ENCODE data around the gene TMEM44. TPM values are rescaled to one million over a fixed set of nuclear protein-coding genes. Genes with fewer than 3 reads are reported as not detected.

Gene TMEM44
- total RNA-seq, 1 experiment from 2014 or later: 13.7 TPM

GRCh38 chr3:194676471-194676870, 43.3 kb upstream of the TMEM44 start (continued):
- TF ChIP-seq, protein P1, sequence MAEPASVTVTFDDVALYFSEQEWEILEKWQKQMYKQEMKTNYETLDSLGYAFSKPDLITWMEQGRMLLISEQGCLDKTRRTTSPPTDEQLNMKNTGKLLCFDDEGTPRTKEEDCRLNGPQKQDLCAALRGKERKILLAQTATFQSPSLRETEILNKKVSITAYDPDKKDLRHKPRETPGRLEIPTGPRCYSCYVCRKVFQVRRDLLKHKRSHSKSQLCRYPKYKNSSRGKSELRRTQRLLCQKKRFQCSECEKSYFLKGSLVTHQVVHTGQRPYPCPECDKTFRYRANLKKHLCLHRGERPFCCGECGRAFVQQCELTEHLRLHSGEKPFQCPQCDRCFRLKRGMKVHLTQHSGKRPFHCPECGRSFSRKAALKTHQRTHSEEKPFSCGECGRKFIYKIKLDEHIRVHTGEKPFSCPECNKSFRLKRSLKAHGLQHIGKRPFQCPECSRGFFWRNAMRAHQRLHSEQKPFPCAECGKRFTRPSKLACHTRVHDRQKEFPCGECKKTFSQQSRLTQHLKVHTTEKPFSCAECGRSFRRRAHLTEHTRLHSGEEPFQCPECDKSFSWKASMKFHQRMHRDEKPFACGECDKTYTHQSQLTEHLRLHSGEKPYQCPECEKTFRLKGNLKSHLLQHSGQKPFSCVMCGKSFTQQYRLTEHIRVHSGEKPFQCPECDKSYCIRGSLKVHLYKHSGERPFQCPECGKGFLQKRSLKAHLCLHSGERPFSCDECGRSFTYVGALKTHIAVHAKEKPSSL (CRISPR knock-in tag; conservative IDR thresholded peaks at IDR 0.05): no peak
- TF ChIP-seq, protein P2, sequence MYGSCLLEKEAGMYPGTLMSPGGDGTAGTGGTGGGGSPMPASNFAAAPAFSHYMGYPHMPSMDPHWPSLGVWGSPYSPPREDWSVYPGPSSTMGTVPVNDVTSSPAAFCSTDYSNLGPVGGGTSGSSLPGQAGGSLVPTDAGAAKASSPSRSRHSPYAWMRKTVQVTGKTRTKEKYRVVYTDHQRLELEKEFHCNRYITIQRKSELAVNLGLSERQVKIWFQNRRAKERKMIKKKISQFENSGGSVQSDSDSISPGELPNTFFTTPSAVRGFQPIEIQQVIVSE (CRISPR knock-in tag; IDR thresholded peaks at IDR 0.05; ENCODE audit: borderline replicate concordance): no peak

GRCh38 chr3:194675680-194676079, 42.5 kb upstream of the TMEM44 start:
- Mint-ChIP-seq H3K36me3 (0 out of 2 replicates have a peak, but pooled peaks cover 2% of the 10 kb centered on the region), H3K4me1 (peaks cover 7% of the 10 kb centered on the region), H3K27me3 (ENCODE audit: low read depth) (peaks cover 24% of the 10 kb centered on the region), H3K27ac (no peak overlapping the region), H3K9me3 (no peaks in the 10 kb centered on the region), H3K4me3 (no peak overlapping the region)
- no peak for TF ChIP-seq ZNF416 (CRISPR knock-in tag; IDR thresholded peaks at IDR 0.05)
- no peak for TF ChIP-seq ZMAT4 (CRISPR knock-in tag; IDR thresholded peaks at IDR 0.05)
- TF ChIP-seq JAZF1 (CRISPR knock-in tag; IDR thresholded peaks at IDR 0.05): no peak
- no peak for TF ChIP-seq NR2C2 (CRISPR knock-in tag; IDR thresholded peaks at IDR 0.05)
- TF ChIP-seq, protein P3, sequence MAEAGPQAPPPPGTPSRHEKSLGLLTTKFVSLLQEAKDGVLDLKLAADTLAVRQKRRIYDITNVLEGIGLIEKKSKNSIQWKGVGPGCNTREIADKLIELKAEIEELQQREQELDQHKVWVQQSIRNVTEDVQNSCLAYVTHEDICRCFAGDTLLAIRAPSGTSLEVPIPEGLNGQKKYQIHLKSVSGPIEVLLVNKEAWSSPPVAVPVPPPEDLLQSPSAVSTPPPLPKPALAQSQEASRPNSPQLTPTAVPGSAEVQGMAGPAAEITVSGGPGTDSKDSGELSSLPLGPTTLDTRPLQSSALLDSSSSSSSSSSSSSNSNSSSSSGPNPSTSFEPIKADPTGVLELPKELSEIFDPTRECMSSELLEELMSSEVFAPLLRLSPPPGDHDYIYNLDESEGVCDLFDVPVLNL (CRISPR knock-in tag; IDR thresholded peaks at IDR 0.05; ENCODE audit: borderline replicate concordance, low read depth): no peak
- CTCF ChIA-PET: interaction anchor here (0.8 to 2.3 kb wide), 3 partner anchors 12 to 596 kb away, joined by 3 to 7 read pairs (median 4); partner anchors contain the start of gene XXYLT1
- POLR2A ChIA-PET: no interaction called here
- DNase-seq (ENCODE audit: low spot score) (no peak), ATAC-seq (no peak)

DNA sequence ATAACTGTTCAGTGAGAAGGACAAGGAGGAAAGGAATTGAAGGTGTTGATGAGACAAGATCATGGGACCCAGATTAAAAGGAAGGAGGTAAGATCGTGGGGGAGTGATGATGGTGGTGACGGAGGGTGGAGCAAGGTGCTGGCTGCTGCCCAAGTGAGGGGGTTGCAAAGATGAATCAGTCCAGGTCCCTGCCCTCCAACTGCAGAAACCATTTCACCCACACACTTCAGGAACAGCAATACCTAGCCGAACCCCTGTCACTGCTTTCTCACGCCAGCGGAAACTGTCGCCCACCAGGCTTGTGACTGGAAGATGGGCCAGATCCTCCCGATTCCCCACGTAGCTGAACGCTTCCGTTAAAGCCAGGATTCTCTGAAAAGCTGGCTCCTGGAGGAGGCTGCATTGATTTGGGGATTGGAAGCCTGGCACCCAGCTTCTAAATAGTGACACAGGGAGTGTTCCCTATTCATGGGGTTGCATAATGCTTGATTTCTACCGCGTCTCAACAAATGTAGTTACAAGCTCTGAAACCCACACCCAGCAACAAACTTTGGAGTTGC, 41.9 kb upstream of the TMEM44 start:
- Mint-ChIP-seq H3K9me3 (no peaks in the 10 kb centered on the region), H3K4me1 (peaks cover 9% of the 10 kb centered on the region), H3K4me3 (no peak overlapping the region), H3K27ac (no peak overlapping the region), H3K36me3 (0 out of 2 replicates have a peak, but pooled peaks cover 2% of the 10 kb centered on the region), H3K27me3 (ENCODE audit: low read depth) (peaks cover 24% of the 10 kb centered on the region)
- ChIA-PET POLR2A (no interaction called here), CTCF (interaction anchor here (0.8 to 2.3 kb wide), 3 partner anchors 13 to 596 kb away, joined by 3 to 7 read pairs (median 4); partner anchors contain the start of gene XXYLT1)
- DNase-seq (ENCODE audit: low spot score) (no peak), ATAC-seq (no peak)
- TF ChIP-seq, protein P2 (CRISPR knock-in tag; IDR thresholded peaks at IDR 0.05; ENCODE audit: borderline replicate concordance): no peak
- TF ChIP-seq ZNF671 (CRISPR knock-in tag; IDR thresholded peaks at IDR 0.05) (no peak), MAX (CRISPR knock-in tag; IDR thresholded peaks at IDR 0.05) (no peak), ZNF532 (CRISPR knock-in tag; IDR thresholded peaks at IDR 0.05; ENCODE audit: borderline replicate concordance) (no peak), ZSCAN18 (CRISPR knock-in tag; IDR thresholded peaks at IDR 0.05) (no peak), ZNF138 (CRISPR knock-in tag; conservative IDR thresholded peaks at IDR 0.05) (no peak), ELF4 (CRISPR knock-in tag; IDR thresholded peaks at IDR 0.05; ENCODE audit: low read depth) (no peak), ATF6 (CRISPR knock-in tag; IDR thresholded peaks at IDR 0.05) (no peak), JAZF1 (CRISPR knock-in tag; IDR thresholded peaks at IDR 0.05) (no peak)
- TF ChIP-seq, protein P4, sequence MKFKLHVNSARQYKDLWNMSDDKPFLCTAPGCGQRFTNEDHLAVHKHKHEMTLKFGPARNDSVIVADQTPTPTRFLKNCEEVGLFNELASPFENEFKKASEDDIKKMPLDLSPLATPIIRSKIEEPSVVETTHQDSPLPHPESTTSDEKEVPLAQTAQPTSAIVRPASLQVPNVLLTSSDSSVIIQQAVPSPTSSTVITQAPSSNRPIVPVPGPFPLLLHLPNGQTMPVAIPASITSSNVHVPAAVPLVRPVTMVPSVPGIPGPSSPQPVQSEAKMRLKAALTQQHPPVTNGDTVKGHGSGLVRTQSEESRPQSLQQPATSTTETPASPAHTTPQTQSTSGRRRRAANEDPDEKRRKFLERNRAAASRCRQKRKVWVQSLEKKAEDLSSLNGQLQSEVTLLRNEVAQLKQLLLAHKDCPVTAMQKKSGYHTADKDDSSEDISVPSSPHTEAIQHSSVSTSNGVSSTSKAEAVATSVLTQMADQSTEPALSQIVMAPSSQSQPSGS (CRISPR knock-in tag; IDR thresholded peaks at IDR 0.05; ENCODE audit: borderline replicate concordance, low read depth): no peak

All from WTC11 (cell line).